GM20000 (cell line): ENCODE data around the gene QKI.

Source experiments
- DNase-seq: peaks from one replicate; pipeline ENCODE4 v3.0.0; 2012; ENCODE audit warnings: low spot score
- TF ChIP-seq, protein P1 (sequence below): IDR thresholded peaks from 2 replicates; pipeline ENCODE4 v1.5.1; 2012; ENCODE audit warnings: mild to moderate bottlenecking, control low read depth; ENCODE audit errors: extremely low read depth, missing control alignments

Gene QKI

DNA sequence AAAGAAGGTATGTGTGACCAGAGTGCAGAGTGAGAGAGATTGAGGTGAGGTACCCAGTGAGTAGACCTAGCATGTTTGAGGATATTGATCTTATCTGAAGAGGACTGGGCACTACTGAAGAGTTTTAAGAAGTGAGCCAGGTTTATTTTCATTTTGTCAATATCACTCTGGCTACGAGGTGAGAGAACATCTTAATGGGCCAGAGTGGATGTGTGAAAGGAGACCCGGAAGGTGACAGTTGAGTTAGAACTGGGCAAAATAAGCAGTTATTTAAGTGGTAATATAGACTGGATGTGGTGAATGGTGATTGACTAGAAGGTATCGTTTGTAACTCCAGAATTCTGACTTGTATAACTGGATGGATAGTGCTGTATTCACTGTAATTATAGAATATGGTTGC is 134.1 kb downstream of the QKI start:
- no peak for DNase-seq
- TF ChIP-seq, protein P1, sequence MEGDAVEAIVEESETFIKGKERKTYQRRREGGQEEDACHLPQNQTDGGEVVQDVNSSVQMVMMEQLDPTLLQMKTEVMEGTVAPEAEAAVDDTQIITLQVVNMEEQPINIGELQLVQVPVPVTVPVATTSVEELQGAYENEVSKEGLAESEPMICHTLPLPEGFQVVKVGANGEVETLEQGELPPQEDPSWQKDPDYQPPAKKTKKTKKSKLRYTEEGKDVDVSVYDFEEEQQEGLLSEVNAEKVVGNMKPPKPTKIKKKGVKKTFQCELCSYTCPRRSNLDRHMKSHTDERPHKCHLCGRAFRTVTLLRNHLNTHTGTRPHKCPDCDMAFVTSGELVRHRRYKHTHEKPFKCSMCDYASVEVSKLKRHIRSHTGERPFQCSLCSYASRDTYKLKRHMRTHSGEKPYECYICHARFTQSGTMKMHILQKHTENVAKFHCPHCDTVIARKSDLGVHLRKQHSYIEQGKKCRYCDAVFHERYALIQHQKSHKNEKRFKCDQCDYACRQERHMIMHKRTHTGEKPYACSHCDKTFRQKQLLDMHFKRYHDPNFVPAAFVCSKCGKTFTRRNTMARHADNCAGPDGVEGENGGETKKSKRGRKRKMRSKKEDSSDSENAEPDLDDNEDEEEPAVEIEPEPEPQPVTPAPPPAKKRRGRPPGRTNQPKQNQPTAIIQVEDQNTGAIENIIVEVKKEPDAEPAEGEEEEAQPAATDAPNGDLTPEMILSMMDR = no peak

- DNase-seq = no peak
- TF ChIP-seq, protein P1 = no peak
Observed at GRCh38 chr6:163554032-163554431, 139.5 kb downstream of the QKI start.

DNA sequence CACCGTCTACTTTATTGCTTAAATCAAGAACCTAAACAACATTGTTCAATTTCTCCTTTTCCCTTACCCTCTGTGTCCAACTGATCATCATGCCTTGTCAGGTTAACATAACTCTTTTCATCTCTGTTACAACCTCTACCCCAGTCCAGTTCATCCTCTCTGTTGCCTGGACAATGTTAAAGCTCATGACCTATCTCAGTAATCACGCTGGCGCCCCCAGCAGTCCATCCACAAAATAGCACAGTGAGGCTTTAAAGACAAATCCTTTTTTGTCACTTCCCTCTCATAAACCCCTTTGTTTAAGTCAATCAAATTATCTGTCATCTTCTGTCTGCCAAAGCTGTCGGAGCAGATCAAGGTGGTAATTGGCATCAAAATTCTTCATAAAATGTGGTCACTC is 140.1 kb downstream of the QKI start:
- peak; percentile 27 for DNase-seq
- TF ChIP-seq, protein P1 = peak; percentile 21

GRCh38 chr6:163559661-163560060 is 145.1 kb downstream of the QKI start:
- TF ChIP-seq, protein P1 = no peak
- DNase-seq = no peak

DNA sequence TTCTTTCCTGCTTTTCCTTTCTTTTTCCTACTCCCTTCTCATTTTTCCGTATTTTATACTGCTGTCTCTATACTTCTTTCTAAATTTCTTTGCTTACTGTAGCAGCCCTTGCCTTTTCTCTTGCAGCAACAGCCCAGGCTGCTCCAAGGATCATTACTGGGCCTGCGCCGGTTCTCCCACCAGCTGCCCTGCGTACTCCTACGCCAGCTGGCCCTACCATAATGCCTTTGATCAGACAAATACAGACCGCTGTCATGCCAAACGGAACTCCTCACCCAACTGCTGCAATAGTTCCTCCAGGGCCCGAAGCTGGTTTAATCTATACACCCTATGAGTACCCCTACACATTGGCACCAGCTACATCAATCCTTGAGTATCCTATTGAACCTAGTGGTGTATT is 148.8 kb downstream of the QKI start:
- TF ChIP-seq, protein P1 = no peak

DNA sequence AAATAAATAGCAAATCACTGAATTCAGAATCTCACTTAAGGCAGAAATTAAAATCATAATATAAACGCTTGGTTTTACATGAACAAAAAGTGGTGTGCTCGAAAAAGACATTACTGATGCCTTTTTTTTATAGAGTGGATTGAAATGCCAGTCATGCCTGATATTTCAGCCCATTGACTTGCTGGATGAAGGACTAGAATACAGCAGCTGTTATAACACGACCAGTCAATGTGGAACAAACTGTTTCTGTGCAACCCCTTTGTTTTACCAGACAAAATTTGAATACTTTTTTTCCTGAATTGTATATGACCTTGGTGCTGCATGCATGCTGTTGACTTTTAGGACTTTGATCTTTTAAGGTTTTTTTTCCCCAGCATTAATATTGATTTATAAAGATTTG is 150.0 kb downstream of the QKI start:
- TF ChIP-seq, protein P1 = no peak
- no peak for DNase-seq

More for the DNA sequence above, 148.8 kb downstream of the QKI start:
- DNase-seq = no peak

- no peak for DNase-seq
- TF ChIP-seq, protein P1 = no peak
Observed at GRCh38 chr6:163565140-163565539, 150.6 kb downstream of the QKI start.

DNA sequence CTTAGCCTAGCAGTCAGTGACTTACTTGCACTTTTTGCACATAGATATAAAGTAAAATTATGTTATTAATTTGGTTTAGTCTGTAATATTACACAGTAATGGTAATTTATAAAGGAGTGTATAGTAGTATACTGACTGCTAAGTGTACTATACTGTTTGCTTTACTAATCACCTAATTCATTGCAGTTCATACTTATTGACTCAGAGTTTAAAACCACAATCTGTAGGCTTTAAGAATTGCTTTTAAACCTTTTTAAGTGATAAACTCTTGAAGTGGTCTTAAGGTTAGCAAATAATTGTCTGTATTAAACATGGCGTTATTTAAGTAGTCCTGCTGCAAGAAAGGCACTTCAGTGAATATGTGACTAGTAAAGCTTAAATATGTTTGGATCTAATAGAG is 151.5 kb downstream of the QKI start:
- TF ChIP-seq, protein P1 = no peak
- no peak for DNase-seq
